NK-92 (cell line): ENCODE results near the gene OTOGL.
"Not testable (repeated sequence)": the region's sequence is repeated elsewhere in the genome, so short reads cannot be mapped to it uniquely, and the experiment has no call there.

Experiments used
- DNase-seq: peaks from one replicate; lab custom pipeline; 2025; ENCODE audit not compliant: unreplicated experiment; lab: John Stamatoyannopoulos, UW

OTOGL gene, protein sequence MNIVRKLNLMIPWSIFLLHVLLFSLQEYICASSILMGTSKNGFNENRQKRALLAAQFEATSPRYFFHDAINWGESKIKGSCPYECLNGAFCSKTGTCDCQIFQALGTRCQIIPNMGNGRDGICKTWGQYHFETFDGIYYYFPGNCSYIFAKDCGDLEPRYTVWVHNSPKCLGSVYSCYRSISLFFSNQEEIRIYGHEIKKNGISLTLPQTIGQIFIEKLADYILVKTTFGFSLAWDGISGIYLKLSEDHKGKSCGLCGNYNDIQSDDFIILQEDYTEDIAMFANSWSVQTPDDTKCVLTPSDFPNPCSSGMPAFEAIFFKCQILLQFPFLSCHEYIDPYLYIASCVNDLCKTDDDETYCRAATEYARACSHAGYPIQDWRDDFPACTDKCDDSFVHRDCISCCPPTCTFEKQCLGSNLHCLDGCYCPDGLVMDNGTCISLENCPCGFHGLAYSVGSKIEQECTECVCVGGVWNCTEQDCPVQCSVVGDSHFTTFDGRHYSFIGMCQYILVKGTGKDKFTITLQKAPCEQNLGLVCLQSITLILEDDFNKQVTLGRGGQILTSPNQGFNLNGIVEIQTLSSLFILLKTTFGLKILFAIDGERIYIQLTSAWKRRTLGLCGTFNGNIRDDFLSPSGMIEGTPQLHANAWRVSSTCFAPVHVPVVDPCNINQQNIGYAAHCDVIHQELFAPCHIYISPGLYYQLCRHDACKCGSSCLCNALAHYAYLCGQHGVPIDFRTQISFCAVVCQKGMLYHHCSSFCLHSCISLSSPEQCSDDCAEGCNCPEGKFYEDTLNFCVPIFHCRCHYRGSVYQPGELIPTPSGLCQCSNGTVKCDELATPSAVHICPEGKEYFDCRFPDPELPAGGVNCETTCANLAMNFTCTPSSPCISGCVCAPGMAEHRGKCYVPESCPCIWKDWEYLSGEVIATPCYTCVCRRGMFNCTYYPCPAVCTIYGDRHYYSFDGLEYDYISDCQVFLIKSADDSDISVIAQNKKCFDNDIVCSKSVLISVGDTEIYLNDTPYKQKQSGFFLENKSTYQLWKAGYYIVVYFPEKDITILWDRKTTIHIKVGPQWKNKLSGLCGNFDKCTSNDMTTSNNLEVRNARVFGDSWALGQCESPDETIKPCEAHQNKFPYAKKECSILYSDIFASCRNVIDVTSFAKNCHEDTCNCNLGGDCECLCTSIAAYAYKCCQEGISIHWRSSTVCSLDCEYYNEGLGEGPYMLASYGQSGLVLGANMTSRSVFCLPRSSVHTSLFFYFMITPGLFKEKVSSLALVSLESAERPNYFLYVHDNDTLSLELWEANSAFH (N-terminal part only)

DNA sequence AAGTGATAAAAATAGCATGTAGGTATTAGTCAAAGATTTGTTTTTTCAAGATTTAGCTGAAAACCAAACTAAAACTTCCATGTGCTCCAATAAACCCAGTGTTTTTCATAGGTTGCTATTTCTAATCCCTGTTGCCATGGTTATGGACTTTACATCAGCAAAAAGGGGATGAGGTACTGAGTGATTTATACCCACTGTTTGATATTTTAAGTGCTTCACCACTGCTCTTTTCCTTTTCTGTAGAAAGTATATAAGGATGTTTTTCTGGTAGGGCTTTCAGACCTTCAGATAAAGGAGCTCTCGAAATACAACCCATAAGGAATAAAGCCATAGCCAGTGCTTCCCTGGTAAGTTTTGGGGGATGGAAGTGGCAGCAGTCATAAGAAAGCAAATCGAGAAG lies at the start of gene OTOGL:
TSS of gene OTOGL (plus strand) at position 279 of the 400 bp plus-strand sequence. CDS start 109,895 bp downstream, outside the sequence.
- DNase-seq = no peak

GRCh38 chr12:80050236-80050635 lies 49.1 kb upstream of the OTOGL start:
- DNase-seq = no peak

- no peak for DNase-seq
Measured at GRCh38 chr12:80053051-80053790, 46.1 kb upstream of the OTOGL start.

DNA sequence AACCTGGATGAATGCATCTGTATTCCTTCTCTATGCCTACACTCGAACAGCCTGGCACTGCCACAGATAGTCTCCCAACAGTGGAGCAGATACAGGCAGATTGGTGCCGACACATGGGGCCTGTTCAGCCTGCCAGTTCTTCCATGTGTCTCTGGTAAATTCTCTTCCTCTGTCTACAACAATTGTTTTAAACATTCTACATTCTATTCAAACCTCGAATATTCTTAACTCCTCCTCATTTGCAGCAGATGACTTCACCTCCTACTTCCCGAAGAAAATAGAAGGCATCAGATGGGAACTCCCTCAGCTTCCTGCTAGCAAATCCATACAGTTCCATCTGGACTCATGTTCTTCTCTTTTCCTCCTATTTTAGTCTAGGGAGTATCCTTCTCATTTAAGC lies 43.1 kb upstream of the OTOGL start:
- DNase-seq = no peak

- no peak for DNase-seq
Measured at GRCh38 chr12:80056845-80057244, 42.5 kb upstream of the OTOGL start.

- DNase-seq = no peak
Measured at GRCh38 chr12:80058586-80058985, 40.8 kb upstream of the OTOGL start.

- no peak for DNase-seq
Measured at GRCh38 chr12:80059102-80059501, 40.2 kb upstream of the OTOGL start.

GRCh38 chr12:80059875-80060274 lies 39.5 kb upstream of the OTOGL start:
- DNase-seq = no peak

GRCh38 chr12:80064269-80064668 lies 35.1 kb upstream of the OTOGL start:
- no peak for DNase-seq

GRCh38 chr12:80064951-80065350 lies 34.4 kb upstream of the OTOGL start:
- no peak for DNase-seq

DNA sequence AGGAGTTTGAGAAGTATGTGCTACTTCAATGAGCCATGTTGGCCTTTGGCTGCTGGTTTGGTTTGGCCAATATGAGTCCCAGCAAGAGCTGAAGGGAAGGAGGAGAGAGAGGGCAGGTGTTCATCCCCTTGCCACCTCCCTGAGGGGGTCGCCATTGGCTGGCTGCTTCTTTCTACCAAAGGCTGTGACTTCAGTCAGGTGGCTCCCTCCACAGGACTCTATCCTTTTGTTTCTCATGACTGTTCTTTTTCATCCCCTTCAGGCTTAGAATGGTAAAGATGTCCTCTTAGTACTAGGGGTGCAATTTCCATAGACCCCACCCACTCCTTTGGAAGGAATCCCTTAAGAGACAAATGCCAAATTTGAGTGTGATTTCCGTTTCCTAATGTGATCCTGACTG lies 31.2 kb upstream of the OTOGL start:
- DNase-seq = no peak

DNA sequence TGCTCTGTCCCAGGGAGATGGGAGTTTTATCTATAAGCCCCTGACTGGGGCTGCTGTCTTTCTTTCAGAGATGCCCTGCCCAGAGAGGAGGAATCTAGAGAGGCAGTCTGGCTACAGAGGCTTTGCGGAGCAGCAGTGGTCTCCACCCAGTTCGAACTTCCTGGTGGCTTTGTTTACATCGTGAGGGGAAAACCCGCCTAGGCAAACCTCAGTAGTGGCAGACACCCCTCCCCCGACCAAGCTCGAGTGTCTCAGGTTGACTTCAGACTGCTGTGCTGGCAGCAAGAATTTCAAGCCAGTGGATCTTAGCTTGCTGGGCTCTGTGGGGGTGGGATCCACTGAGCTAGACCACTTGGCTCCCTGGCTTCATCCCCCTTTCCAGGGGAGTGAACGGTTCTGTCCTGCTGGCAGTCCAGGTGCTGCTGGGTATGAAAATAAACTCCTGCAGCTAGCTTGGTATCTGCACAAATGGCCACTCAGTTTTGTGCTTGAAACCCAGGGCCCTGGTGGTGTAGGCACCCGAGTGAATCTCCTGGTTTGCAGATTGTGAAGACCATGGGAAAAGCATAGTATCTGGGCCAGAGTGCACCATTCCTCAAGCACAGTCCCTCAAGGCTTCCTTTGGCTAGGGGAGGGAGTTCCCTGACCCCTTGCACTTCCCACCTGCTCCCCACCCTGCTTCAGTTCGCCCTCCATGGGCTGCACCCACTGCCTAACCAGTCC lies 15.3 kb upstream of the OTOGL start:
- DNase-seq = not testable (repeated sequence)

GRCh38 chr12:80086025-80086424 lies 13.3 kb upstream of the OTOGL start:
- no peak for DNase-seq

DNA sequence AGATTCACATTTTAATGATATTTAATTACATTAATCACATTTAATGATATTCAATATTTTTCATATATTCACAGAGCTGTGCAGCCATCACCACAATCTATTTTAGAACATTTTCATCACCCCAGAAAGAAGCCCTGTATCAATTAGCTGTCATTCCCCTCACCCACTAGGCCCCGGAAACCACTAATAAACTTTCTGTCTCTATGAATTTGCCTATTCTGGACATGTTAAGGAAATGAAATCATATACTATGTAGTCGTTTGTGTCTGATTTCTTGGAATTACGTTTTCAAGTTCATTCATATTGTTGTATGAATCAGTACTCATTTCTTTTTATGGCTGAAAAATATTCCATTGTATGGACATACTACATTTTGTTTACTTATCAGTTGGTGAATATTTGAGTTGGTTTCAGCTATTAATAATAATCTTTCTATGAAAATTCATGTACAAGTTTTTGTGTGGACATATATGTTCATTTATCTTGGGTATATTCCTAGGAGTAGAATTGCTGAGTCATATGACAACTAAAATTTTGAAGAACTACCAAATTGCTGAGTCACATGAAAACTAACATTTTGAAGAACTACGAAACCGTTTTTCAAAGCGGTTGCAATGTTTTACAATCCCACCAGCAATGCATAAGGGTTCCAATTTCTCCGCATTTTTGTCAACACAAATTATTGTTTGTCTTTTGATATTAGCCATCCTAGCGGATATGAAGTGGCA lies 11.7 kb upstream of the OTOGL start:
- DNase-seq = no peak

DNA sequence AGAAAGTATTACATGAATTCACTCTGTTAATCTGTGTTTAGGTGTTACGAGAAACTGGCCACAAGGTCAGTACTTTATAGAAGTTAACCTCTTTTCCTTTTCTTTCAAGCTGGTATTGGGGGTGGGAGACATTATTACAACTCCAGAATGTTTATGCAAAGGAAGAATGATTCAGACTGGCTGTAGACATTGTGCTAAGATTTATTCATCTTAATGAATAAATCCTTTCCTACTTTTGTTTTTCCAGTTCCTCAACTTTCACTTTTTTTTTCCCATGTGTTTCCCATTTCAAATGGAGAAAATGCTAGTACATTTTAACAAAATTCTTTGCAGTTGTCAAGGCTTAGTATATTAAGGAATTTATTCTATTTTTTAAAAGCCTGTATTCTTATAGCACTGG lies 1.3 kb downstream of the OTOGL start:
- DNase-seq = no peak

- DNase-seq = no peak
Measured at GRCh38 chr12:80101126-80101525, 1.8 kb downstream of the OTOGL start.

DNA sequence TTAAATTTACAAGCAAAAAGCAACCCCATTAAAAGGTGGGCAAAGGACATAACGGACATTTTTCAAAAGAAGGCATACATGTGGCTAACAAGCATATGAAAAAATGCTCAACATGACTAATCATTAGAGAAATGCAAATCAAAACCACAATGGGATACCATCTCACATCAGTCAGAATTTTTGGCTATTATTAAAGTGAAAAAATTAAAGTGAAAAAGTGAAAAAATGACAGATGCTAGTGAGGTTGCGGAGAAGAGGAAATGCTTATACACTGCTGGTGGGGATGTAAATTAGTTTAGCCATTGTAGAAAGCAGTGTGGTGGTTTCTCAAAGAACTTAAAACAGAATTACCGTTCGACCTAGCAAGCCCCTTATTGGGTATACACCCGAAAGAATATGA lies 7.9 kb downstream of the OTOGL start:
- no peak for DNase-seq

- DNase-seq = no peak
Measured at GRCh38 chr12:80116735-80117134, 17.4 kb downstream of the OTOGL start.
